C4-2B (cell line): Measurements from ENCODE around the gene SRA1.

Source experiments
- ZFX ChIP-seq: fragments of 450-650 bp; IDR thresholded peaks from 2 replicates; pipeline ENCODE4 v1.6.1; 2017
- TF ChIP-seq, protein P1 (sequence below): fragments of 450-650 bp; conservative IDR thresholded peaks from 2 replicates; pipeline ENCODE4 v1.5.1; 2017; ENCODE audit warnings: mild to moderate bottlenecking

DNA sequence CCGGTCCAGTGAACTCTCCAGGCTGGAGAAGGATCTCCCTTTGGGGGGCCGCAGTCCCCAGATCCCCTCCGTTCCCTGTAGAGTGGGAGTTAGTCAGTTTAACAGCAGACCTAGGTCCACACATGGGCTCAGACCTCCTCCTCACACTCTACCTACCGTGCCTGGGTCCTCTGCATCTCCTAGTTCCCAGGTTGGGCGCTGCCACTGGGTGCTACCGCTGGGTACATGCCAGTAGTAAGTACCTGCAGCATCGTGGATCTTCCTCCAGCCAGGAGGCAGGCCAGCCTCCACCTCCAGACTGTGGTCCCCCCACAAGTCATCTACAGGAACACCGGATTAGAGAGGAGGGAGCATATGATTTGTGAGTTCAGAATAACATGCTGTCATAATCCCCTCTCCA is 6.3 kb upstream of the SRA1 start:
- TF ChIP-seq, protein P1, sequence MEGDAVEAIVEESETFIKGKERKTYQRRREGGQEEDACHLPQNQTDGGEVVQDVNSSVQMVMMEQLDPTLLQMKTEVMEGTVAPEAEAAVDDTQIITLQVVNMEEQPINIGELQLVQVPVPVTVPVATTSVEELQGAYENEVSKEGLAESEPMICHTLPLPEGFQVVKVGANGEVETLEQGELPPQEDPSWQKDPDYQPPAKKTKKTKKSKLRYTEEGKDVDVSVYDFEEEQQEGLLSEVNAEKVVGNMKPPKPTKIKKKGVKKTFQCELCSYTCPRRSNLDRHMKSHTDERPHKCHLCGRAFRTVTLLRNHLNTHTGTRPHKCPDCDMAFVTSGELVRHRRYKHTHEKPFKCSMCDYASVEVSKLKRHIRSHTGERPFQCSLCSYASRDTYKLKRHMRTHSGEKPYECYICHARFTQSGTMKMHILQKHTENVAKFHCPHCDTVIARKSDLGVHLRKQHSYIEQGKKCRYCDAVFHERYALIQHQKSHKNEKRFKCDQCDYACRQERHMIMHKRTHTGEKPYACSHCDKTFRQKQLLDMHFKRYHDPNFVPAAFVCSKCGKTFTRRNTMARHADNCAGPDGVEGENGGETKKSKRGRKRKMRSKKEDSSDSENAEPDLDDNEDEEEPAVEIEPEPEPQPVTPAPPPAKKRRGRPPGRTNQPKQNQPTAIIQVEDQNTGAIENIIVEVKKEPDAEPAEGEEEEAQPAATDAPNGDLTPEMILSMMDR: no peak
- no peak for TF ChIP-seq ZFX
